ENCODE data around the gene CBX5. TPM values are rescaled to one million over a fixed set of nuclear protein-coding genes. Genes with fewer than 3 reads are reported as not detected.

Gene CBX5
- total and polyA plus RNA-seq, 9 of the 15 experiments (the other 6 are each of a cell fraction or from before 2014, with no cell fraction given) = 32.6 to 102 (median 59.2) TPM

DNA sequence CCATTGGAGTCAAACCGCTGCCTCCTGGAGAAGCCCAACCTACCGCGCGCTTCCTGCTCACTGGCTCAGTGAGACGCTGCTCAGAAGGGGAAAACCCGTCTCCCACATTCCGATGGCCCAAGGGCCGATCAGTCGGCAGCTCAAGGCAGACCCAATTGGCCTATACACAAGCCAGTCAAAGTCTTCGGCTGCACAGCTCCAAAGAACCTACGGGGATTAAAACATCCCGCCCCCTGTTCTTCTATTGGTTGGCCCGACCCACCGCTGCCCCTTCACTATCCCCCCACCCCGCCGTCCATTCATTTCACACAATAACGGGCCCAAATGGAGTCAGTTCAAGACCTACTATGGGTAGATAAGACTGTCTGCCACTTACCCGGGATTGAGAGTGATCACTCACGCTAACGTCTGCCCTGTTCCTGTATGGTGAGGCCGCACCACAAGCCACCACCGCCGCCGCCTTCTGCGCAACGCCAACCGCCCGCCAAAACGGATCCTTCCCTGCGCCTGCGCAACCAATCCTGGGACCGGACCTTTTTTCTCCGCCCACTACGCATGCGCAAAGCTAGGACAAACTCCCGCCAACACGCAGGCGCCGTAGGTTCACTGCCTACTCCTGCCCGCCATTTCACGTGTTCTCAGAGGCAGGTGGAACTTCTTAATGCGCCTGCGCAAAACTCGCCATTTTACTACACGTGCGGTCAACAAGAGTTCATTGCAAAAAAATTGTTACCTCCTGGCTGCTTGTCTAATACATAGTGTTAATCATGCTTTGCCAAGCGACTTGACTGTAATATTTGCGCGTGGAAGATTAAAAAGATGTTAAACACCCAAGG, at the start of gene CBX5 (continued):
- TF ChIP-seq, protein P1, sequence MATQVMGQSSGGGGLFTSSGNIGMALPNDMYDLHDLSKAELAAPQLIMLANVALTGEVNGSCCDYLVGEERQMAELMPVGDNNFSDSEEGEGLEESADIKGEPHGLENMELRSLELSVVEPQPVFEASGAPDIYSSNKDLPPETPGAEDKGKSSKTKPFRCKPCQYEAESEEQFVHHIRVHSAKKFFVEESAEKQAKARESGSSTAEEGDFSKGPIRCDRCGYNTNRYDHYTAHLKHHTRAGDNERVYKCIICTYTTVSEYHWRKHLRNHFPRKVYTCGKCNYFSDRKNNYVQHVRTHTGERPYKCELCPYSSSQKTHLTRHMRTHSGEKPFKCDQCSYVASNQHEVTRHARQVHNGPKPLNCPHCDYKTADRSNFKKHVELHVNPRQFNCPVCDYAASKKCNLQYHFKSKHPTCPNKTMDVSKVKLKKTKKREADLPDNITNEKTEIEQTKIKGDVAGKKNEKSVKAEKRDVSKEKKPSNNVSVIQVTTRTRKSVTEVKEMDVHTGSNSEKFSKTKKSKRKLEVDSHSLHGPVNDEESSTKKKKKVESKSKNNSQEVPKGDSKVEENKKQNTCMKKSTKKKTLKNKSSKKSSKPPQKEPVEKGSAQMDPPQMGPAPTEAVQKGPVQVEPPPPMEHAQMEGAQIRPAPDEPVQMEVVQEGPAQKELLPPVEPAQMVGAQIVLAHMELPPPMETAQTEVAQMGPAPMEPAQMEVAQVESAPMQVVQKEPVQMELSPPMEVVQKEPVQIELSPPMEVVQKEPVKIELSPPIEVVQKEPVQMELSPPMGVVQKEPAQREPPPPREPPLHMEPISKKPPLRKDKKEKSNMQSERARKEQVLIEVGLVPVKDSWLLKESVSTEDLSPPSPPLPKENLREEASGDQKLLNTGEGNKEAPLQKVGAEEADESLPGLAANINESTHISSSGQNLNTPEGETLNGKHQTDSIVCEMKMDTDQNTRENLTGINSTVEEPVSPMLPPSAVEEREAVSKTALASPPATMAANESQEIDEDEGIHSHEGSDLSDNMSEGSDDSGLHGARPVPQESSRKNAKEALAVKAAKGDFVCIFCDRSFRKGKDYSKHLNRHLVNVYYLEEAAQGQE (IDR thresholded peaks at IDR 0.05; ENCODE audit: borderline replicate concordance) = no peak
- TF ChIP-seq, protein P1 (CRISPR knock-in tag; IDR thresholded peaks at IDR 0.05; ENCODE audit: low read depth) = no peak
- TF ChIP-seq, protein P2, sequence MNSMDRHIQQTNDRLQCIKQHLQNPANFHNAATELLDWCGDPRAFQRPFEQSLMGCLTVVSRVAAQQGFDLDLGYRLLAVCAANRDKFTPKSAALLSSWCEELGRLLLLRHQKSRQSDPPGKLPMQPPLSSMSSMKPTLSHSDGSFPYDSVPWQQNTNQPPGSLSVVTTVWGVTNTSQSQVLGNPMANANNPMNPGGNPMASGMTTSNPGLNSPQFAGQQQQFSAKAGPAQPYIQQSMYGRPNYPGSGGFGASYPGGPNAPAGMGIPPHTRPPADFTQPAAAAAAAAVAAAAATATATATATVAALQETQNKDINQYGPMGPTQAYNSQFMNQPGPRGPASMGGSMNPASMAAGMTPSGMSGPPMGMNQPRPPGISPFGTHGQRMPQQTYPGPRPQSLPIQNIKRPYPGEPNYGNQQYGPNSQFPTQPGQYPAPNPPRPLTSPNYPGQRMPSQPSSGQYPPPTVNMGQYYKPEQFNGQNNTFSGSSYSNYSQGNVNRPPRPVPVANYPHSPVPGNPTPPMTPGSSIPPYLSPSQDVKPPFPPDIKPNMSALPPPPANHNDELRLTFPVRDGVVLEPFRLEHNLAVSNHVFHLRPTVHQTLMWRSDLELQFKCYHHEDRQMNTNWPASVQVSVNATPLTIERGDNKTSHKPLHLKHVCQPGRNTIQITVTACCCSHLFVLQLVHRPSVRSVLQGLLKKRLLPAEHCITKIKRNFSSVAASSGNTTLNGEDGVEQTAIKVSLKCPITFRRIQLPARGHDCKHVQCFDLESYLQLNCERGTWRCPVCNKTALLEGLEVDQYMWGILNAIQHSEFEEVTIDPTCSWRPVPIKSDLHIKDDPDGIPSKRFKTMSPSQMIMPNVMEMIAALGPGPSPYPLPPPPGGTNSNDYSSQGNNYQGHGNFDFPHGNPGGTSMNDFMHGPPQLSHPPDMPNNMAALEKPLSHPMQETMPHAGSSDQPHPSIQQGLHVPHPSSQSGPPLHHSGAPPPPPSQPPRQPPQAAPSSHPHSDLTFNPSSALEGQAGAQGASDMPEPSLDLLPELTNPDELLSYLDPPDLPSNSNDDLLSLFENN (IDR thresholded peaks at IDR 0.05; ENCODE audit: low read depth in 2 of 2, low read length in 2 of 2) = peak in 1 of 2 experiments; percentile 40; a peak in 1 of 4 replicates
- TF ChIP-seq TAF1 (IDR thresholded peaks at IDR 0.05; ENCODE audit: control insufficient read depth, extremely low read depth, insufficient read depth, low read length, severe bottlenecking) = peak; percentile 95
- TF ChIP-seq ZKSCAN8 (CRISPR knock-in tag; IDR thresholded peaks at IDR 0.05) = no peak
- TF ChIP-seq IRF2 (CRISPR knock-in tag; IDR thresholded peaks at IDR 0.05) = no peak
- no peak for TF ChIP-seq FOXP1 (CRISPR knock-in tag; IDR thresholded peaks at IDR 0.05)
- no peak for TF ChIP-seq ZNF780A (CRISPR knock-in tag; IDR thresholded peaks at IDR 0.05)
- TF ChIP-seq, protein P3, sequence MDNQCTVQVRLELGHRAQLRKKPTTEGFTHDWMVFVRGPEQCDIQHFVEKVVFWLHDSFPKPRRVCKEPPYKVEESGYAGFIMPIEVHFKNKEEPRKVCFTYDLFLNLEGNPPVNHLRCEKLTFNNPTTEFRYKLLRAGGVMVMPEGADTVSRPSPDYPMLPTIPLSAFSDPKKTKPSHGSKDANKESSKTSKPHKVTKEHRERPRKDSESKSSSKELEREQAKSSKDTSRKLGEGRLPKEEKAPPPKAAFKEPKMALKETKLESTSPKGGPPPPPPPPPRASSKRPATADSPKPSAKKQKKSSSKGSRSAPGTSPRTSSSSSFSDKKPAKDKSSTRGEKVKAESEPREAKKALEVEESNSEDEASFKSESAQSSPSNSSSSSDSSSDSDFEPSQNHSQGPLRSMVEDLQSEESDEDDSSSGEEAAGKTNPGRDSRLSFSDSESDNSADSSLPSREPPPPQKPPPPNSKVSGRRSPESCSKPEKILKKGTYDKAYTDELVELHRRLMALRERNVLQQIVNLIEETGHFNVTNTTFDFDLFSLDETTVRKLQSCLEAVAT (IDR thresholded peaks at IDR 0.05) = no peak; a peak in 1 of 4 replicates
- TF ChIP-seq NFE2 (IDR thresholded peaks at IDR 0.05; ENCODE audit: low read depth) = 0 out of 2 replicates have a peak, but pooled peaks have one; percentile 7
- peak; percentile 97 for TF ChIP-seq MYC (IDR thresholded peaks at IDR 0.05; ENCODE audit: low read depth, low read length)
- TF ChIP-seq MYC (CRISPR knock-in tag; IDR thresholded peaks at IDR 0.05; ENCODE audit: borderline replicate concordance, low read depth) = no peak
- TF ChIP-seq RBM14 (IDR thresholded peaks at IDR 0.05; ENCODE audit: borderline replicate concordance, insufficient read depth, low read depth, low read length) = no peak
- no peak for TF ChIP-seq DNMT1 (IDR thresholded peaks at IDR 0.05)
